HG03139 (cell line): Measurements from ENCODE around the gene LRRC46.
A peak's percentile ranks its signal among the peaks of the same experiment; 100 is the strongest.

ENCODE experiments used
- ATAC-seq: cut with Tn5 transposase; IDR thresholded peaks from one replicate; pipeline ENCODE4 v1.9.1; 2021; ENCODE audit not compliant: unreplicated experiment

LRRC46 gene

DNA sequence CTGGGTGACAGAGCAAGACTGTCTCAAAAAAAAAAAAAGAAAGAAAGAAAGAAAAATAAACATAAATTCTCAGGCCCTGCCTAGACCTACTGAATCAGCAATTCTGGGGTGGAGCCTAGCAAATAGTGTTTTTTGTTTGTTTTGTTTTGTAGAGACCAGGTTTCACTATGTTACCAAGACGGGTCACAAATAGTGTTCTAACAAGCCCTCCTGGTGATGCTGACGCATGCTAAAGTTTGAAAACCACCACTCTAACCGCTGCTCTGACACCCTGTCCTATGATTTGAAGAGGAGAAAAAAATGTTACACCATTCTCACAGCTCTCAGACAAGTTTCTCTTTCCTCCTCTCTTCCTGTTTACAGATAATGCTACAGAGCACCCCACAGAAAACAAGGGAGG lies 1.6 kb upstream of the LRRC46 start:
- ATAC-seq: no peak

DNA sequence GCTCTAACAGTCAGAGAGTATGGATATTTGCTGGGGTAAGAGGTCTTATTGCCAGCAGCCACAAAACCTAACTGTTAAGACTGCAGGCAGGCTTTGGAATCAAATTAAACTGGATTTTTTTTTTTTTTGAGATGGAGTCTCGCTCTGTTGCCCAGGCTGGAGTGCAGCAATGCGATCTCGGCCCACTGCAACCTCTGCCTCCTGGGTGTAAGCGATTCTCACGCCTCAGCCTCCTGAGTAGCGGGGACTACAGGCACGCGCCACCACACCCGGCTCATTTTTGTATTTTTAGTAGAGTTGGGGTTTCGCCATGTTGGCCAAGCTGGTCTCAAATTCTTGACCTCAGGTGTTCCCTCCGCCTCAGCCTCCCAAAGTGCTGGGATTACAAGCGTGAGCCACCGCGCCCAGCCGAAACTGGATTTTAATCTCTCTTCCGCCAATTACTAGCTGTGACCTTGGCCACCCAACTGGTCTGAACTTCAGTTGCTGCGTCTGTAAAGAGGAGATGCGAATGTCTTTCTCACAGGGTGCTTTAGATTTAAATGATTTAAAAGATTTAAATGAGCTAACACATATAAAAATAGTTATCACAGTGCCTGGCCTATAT lies 971 bp upstream of the LRRC46 start:
- no peak for ATAC-seq

DNA sequence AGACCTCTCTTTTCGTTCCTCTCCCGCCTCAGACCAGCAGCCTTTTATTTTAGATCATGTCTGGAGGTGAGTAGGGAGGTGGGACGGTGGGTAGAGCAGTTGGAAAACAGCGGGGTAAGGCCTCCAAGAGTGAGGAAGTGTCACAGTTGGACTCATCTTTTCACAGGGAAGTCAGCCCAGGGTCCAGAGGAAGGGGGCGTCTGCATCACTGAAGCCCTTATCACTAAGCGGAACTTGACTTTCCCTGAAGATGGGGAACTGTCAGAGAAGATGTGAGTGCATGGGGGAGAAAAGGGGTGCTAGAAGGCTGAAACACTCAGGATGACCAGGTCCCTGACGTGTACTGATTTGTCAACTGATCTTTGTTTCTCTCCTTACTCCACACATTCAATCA lies 461 bp downstream of the LRRC46 start:
- no peak for ATAC-seq

DNA sequence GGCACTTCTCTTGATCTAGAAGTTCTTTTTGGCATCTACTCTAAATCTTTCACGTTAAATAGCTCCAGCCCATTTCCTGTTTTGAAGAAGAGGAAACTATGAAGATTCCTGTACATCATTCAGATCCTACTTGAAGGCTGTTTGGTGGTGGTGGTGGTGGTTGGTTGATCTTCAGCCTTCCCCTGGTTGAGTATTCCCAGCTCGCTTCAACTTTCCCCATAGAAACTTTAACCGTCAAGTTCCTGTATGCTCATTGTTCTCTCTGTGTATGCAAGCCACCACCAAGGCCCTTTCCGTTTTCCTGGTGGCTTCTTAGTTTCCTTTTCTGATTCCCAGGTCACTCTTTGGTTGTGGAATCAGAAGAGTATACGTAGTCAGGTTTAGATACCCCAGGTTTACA lies 3.3 kb downstream of the LRRC46 start:
- no peak for ATAC-seq

DNA sequence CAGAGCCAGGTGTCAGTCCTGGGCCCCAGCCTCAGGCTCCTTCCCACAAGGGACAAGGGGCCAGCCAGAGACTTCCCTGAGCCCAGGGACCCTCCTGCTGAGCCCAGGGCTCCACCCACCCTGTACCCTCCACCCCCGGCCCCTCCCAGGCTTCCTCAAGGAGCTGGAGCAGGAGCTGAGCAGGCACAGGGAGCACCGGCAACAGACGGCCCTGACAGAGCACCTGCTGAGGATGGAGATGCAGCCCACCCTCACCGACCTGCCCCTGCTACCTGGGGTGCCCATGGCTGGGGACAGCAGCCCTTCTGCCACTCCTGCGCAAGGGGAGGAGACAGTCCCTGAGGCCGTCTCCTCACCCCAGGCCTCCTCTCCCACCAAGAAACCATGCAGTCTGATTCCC lies 5.1 kb downstream of the LRRC46 start:
- no peak for ATAC-seq

DNA sequence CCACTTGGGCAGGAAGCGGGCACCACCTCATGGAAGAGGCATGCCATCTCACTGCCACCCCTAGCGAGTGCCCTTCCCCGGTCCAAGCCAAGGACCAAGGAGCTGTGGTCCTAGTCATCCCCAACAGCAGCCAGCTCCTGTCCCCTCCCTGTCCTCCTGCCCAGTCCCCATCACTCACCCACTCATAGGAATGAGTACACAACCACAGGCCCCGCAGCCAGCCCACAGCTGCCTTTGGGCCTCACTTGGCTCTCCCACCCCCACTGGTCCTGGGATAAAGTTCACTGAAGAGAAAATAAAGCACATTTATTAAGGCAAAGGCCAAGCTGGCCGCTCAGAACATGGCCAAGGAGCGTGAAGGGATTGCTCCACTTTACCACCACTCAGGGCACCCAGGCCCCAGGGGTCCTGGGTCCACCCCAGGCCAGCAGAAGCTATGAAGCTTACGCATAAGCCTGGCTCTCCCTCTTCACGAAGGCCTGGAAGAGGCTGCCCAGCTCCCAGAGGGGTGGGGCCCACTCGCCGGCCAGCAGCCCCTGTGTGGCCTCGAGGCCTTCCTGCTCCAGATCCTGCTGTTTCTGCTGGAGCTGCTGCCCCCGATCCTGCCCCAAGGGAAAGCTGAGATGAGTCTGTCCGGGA lies 6.0 kb downstream of the LRRC46 start:
- ATAC-seq: no peak

DNA sequence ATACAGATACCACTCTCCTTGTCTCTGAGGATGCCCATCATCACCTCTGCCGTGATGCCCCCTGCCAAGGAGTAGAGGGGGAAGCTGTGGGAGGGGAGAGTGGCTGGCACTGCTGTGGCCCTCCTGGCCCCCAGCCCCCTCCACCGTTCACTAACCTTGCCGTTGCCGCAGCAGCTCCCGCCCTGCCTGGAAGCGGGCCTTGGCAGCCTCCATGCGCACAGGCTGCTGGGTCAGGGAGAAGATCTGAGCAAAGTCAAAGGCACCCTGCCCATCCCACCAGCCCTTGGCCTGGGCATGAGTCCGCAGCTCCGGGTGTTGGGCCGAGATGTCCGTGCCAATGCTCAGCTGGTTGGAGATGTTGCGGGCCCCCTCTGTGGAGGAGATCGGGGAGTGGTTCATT lies 7.2 kb downstream of the LRRC46 start:
- no peak for ATAC-seq

DNA sequence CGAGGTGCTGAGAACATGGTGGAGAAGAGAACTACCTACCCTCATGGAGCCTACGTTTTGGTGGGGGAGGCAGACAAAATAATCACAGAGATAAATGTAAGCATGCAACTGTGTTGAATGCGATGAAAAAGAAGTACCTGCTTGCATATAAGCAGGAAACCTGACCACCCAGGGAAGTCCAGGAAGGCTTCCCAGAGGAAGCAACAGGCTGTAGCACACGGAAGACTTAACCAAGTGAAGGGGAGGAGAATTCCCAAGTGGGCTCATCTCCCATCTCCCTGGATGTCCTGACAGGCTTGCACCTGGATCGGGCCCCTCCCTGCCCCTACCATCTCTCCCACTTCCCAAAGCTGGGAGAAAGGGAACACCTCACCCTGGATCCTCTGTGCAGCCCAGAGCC lies 7.6 kb downstream of the LRRC46 start:
- no peak for ATAC-seq

DNA sequence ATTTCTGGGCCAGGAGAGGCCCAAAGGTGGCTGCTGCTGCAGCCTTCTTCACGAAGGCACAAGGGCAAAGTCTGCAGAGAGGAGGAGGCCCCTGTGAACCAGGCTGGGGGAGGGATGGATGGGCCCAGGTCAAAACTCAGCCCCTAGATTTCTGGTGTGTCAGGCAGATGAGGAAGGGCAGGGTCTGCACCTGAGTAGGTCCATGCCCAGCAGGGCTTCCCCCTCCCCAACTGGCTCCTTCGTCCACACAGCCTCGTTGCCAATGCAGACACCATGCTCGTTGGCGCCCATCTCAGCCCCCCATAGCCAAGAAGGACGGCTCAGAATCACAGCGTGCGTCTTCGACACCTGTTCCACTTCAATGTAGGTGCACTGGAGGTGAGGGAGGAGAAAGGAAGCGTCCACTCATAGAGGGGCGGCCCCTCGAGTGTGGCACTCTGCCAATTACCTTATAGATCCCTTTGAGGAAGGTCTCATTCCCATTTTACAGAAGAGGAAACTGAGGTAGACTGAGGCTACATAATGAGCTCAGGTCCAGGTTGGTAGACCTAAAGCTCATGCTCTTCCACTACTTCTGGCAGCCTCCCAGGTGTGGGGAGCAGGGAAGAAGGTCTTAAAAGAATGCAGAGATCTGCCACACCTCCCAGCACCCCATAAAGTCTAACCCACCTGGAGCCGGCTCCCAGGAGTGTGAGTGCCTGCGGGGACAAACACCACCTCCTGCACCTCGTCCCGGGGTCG lies 8.7 kb downstream of the LRRC46 start:
- ATAC-seq: no peak

DNA sequence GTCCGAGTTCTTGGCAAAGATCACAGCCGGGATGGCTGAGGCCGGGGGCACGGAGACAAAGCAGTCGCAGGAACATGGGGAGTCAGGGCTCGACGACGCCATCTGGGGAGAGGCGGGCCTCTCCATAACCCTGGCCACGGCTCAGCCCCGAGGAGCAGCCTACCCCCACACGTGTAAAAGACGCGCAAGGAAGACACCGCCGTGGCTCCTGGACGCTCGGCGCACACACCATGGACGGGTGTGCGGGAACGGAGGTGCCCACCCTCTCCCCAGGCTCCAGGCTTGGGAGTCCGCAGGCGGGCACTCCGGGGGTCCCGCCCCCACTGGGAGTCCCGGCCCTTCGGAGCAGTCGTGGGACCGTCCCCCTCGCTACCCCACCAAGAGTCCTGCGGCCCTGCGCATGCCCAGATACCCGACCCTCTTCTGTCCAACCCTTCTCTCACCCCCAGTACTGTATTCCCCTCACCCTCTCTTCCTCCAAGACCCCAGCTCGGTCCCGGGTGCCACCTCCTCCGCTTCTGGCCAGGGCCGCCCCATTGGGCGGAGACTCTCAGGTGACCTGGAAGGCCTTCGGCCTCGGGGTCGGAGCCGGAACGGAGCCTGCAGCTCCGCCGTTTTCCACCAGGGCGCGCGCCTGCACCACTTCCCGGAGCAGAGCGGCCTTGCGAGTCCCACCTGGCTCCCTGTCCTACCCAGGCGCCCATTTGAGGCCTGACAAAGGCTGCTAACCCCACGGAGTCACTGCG lies 9.4 kb downstream of the LRRC46 start, which contains the start of gene SCRN2:
Gene SCRN2 (minus strand): TSS at position 532 of the 746 bp plus-strand sequence. CDS start 430 bp downstream, at position 102.
- ATAC-seq: peak; percentile 76

DNA sequence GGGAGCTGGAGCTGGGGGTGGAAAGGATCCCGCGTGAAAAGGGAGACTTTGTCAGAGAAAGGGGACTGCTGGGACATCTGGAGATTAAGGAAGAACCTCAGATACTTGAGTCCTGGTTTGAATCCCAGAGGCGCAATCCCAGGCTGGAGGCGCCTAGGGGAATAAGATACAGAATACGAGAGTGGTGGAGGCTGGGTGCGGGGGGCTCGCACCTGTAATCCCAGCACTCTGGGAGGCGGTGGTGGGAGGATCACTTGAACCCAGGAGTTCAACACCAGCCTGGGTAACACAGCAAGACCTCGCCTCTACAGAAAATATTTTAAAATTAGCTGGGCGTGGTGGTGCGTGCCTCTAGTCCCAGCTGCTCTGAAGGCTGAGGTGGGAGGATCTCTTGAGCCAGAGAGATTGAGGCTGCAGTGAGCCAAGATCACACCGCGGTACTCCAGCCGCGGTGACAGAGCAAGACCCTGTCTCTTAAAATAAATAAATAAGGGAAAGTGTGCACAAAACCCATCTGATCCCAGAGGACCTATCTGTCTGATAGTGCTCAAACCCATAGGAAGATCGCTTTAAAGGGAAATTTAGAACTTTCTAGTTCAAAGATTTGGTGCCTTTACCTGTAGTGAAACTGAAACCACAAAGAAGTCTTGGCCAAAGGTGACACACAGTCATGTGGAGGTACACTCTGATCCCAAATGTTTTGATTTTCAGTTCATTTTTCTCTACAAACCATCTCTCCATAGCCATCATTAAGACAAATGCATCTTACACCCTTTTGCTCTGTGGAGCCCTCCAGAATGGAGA lies 10.2 kb downstream of the LRRC46 start:
- ATAC-seq: no peak

DNA sequence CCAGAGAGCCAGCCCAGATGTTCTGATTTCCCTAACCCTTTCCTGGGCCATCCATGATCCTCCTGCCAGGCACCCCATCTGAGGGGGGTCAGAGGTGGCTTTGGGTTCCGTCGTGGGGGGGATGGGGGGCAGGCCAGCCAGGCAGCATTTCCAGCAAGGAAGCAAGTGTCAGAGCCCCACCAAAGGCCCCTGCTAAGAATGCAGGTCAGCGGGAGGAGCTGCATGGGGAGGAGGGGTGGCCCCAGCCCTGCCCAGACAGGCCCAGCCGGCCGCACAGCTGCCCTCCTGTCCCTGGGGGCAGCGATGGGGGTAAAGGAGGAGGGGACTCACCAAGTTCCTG lies 11.9 kb downstream of the LRRC46 start:
- no peak for ATAC-seq

DNA sequence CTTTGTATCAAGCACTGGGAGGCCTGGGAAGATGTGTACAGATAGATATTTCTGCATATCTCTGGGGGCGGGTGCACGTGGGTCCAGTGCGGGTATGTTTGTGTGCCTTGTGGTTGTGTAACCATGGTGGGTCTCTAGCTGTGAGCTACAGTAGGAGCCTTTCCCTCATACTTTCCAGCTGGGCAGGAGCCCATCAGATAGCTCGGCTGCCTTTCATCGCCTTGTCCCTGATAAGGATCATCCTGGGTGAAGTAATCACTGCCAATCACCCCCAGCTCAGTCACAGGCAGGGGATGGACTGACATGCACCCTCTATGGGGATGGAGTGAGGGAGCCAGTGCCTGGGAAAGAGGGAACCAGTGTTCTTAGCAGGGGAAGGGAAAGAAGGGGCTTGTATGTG lies 12.8 kb downstream of the LRRC46 start:
- no peak for ATAC-seq

DNA sequence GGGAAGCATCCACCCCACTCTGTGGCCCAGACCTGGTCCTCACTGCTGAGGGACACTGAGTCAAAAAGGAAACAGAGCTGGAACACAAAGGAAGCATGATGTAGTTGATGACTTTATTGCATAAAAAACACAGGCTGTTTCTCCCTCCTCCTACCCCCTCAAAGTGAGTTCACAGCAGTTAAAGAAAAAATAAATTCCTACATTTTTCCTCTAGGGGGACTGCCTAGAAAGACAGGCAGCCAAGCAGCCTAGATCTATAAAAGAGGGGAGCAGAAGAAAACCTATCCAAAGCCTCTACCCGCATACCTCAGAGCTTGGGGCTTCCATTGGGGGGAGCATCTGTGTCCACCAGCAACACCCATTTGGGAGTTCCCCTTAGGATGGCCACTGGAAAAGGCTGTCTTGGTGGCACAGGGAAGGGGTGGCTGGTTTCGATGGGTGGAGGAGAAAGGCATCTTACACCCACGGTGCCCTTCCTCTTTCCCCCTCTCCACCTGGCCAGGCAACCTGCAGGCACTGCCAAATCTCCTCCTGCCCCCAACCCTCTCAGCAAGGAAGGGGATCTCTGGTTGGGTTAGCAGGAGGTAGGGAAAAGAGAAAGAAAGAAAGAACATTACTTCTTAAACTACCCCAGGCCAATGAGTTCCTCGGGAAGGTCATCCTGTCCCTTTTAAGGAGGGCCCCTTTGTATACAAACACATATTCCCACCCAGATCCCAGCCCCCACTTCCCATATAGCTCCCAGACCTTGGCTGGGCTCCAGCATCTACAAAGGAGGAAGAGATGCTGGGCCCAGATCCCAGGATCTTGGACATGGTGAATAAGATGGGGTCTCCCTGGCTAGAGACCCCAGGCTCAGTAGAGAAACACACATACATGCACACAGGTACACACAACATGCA lies 13.6 kb downstream of the LRRC46 start:
- no peak for ATAC-seq

DNA sequence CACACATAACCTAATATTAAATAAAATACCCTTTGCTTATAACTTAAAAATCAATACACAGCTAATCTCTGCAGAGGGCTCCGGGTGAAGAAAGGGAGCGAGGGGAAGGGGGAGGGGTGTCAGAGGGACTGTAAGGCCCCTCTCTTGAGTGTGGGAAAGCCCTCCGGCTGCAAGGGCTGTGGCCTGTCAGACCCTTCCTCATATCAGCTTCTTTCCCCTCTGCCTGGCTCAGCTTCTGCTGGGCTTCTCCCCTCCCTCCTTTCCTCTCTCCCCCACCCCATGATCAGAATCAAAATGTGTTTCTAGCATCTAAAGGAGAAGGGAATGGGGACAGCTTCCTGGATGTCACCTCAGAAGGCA lies 14.2 kb downstream of the LRRC46 start:
- no peak for ATAC-seq

DNA sequence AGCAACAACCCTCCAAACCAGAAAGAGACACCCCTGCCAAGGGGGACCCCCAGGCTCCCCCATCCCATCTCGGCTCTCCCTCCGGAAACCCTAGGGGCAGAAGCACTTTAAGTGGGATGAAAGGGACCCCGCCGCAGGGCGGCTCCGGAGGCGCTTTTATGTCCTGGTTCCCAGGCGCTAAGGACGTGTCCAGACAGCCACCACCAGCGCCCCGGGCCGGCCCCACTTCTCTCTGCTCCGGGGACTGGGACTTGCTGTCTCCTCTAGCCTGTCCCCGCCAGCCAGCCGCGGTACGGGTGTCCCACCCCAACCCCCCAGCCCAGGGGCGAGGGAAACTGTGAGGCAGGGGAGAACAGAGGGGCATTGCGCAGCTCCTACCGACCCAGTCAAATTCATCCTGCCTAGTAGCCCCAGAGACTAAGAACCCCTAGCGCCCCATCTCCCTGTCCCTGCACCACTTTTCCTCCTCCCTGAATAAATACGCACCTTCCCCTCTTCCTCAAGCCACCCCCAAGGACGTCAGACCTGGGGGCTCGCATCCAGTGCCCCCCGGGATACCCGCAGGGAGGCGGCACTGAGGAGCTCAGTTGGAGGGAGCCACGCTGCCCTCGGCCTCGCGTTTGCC lies 15.4 kb downstream of the LRRC46 start:
- no peak for ATAC-seq

DNA sequence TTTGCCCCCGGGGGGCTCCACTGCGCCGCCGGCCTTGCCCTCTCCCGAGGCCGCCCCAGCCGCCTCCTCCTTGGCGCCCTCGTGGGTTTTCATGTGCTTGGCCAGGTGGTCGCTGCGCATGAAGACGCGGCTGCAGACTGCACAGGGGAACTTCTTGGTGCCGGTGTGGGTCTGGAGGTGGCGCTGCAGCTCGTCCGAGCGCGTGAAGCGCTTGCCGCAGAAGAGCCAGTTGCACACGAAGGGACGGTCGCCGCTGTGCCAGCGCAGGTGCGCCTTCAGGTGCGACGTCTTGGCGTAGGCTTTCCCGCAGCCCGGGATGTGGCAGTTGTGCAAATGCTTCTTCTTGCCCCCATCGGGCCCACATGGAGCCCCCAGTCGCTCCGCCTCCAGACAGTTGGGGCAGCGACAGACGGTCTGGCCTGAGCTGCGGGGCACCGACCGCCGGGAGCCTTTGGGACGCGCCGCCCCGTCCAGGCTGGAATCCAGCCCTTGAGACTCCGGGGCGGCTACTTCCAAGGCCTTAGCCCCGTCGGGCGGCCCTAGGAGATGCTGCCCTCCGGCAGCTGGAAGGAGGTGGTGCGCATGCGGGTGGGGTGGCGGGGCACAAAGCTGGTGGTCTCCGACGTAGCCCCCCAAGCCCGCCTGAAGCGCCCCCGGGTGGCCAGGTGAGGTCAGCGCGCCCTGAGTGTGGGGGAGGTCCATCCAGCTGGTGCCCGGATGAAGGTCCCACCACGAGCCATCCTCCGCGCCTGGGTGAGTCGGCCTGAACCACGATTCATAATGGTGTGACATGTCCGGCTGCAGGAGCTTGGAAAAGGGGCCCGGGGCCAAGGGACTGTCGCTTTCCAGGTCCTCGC lies 16.1 kb downstream of the LRRC46 start:
- no peak for ATAC-seq

DNA sequence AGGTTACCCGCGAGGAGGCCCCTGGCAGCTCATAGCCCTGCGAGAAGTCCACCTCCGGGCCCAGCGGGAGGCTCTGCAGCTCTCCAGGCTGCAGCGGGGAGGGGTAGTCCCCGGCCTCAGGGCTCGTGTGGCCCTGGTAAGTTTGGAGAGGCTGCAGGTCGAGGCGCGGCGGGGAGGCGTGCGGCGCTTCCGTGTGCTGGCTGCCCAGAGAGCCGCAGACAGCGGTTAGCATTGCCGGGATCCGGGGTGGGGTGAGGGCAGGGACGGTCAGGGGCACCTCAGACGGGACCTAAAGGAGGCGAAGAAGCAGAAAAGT lies 16.7 kb downstream of the LRRC46 start:
- ATAC-seq: no peak

DNA sequence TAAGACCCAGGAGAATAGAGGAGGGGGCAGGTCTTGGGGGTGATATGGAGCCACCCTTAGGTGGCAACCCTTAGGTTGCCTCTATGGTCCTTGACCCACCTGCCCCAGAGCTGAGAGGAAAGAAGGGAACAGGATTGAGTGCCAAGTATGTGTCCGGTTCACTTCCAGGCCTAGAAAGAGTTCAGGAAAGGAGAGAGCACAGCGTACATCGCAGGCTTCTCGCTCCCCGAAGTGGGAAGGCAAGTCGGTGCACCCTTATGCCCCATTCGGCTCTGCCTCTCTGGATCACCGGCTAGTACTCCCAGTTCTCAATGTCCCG lies 18.9 kb downstream of the LRRC46 start:
- no peak for ATAC-seq
